22Rv1 (cell line): ENCODE results near the gene TSPO2.

Source experiments
- CTCF ChIP-seq: fragments of 450-650 bp; IDR thresholded peaks from 2 replicates; pipeline ENCODE4 v1.5.1; 2017; ENCODE audit warnings: mild to moderate bottlenecking
- ZFX ChIP-seq: fragments of 450-650 bp; IDR thresholded peaks from 2 replicates; pipeline ENCODE4 v1.6.1; 2017; ENCODE audit warnings: antibody characterized with exemption, borderline replicate concordance

GRCh38 chr6:41037107-41037900, 5.0 kb upstream of the TSPO2 start:
- TF ChIP-seq CTCF, result no peak
- no peak for TF ChIP-seq ZFX
